ENCODE results near the gene ZSWIM3.

ZSWIM3 gene

GRCh38 chr20:45910670-45911485, 53.5 kb downstream of the ZSWIM3 start:
- peak; percentile 98 for DNase-seq (ENCODE audit: low spot score)

GRCh38 chr20:45911486-45912343, 54.3 kb downstream of the ZSWIM3 start, which contains the start of gene PLTP:
Gene PLTP, minus strand, starts transcription at chr20:45912155. Its CDS starts 703 bp downstream, at chr20:45911452.
- no peak for DNase-seq (ENCODE audit: low spot score)

GRCh38 chr20:45912344-45912682, 54.9 kb downstream of the ZSWIM3 start:
- no peak for DNase-seq (ENCODE audit: low spot score)

GRCh38 chr20:45913116-45913515, 55.7 kb downstream of the ZSWIM3 start:
- DNase-seq (ENCODE audit: low spot score) = no peak

- no peak for DNase-seq (ENCODE audit: low spot score)
Observed at GRCh38 chr20:45917790-45918141, 60.4 kb downstream of the ZSWIM3 start.

- no peak for DNase-seq (ENCODE audit: low spot score)
Observed at GRCh38 chr20:45918182-45918737, 60.8 kb downstream of the ZSWIM3 start.

GRCh38 chr20:45918779-45919537, 61.5 kb downstream of the ZSWIM3 start:
- no peak for DNase-seq (ENCODE audit: low spot score)

GRCh38 chr20:45919542-45920399, 62.4 kb downstream of the ZSWIM3 start:
- no peak for DNase-seq (ENCODE audit: low spot score)

- no peak for DNase-seq (ENCODE audit: low spot score)
Observed at GRCh38 chr20:45920462-45921336, 63.3 kb downstream of the ZSWIM3 start.

GRCh38 chr20:45921337-45922189, 64.1 kb downstream of the ZSWIM3 start:
- no peak for DNase-seq (ENCODE audit: low spot score)

- DNase-seq (ENCODE audit: low spot score) = peak; percentile 64
Observed at GRCh38 chr20:45924391-45925261, 67.2 kb downstream of the ZSWIM3 start.

GRCh38 chr20:45925821-45926506, 68.5 kb downstream of the ZSWIM3 start:
- DNase-seq (ENCODE audit: low spot score) = no peak

GRCh38 chr20:45926731-45927070, 69.3 kb downstream of the ZSWIM3 start:
- DNase-seq (ENCODE audit: low spot score) = no peak

GRCh38 chr20:45927071-45927878, 69.9 kb downstream of the ZSWIM3 start:
- no peak for DNase-seq (ENCODE audit: low spot score)
